ENCODE measurements around the gene CTDSPL2.
A peak's percentile ranks its signal among the peaks of the same experiment; 100 is the strongest.
"Not testable (repeated sequence)": the region's sequence is repeated elsewhere in the genome, so short reads cannot be mapped to it uniquely, and the experiment has no call there.

Gene CTDSPL2

GRCh38 chr15:44426975-44427755 is at the start of gene CTDSPL2:
TSS of gene CTDSPL2 (plus strand) at chr15:44427629. CDS start at chr15:44459015, 31,386 bp downstream.
- DNase-seq (ENCODE audit: low read depth in 2 of 2): peak; percentile 89 to 90

GRCh38 chr15:44381236-44381635 is 46.2 kb upstream of the CTDSPL2 start:
- no peak for DNase-seq (ENCODE audit: low read depth in 2 of 2)

- no peak for DNase-seq (ENCODE audit: low read depth in 2 of 2)
These were observed 42.0 kb upstream of the CTDSPL2 start for GRCh38 chr15:44385344-44385942.

GRCh38 chr15:44394062-44394461 is 33.4 kb upstream of the CTDSPL2 start:
- no peak for DNase-seq (ENCODE audit: low read depth in 2 of 2)

- DNase-seq (ENCODE audit: low read depth in 2 of 2): no peak
These were observed 32.9 kb upstream of the CTDSPL2 start for GRCh38 chr15:44394562-44394961.

- DNase-seq (ENCODE audit: low read depth in 2 of 2): no peak
These were observed 29.6 kb upstream of the CTDSPL2 start for GRCh38 chr15:44397869-44398268.

- DNase-seq (ENCODE audit: low read depth in 2 of 2): no peak
These were observed 13.4 kb upstream of the CTDSPL2 start for GRCh38 chr15:44414001-44414400.

GRCh38 chr15:44427756-44428724 is 611 bp downstream of the CTDSPL2 start:
- peak in 1 of 2 donors; percentile 24 for DNase-seq (ENCODE audit: low read depth in 2 of 2)

- no peak for DNase-seq (ENCODE audit: low read depth in 2 of 2)
These were observed 8.7 kb downstream of the CTDSPL2 start for GRCh38 chr15:44435893-44436667.

- DNase-seq (ENCODE audit: low read depth in 2 of 2): no peak
These were observed 11.0 kb downstream of the CTDSPL2 start for GRCh38 chr15:44438402-44438801.

GRCh38 chr15:44441095-44441501 is 13.7 kb downstream of the CTDSPL2 start:
- DNase-seq (ENCODE audit: low read depth in 2 of 2): no peak

- DNase-seq (ENCODE audit: low read depth in 2 of 2): no peak
These were observed 16.1 kb downstream of the CTDSPL2 start for GRCh38 chr15:44443515-44443914.

GRCh38 chr15:44447772-44448376 is 20.4 kb downstream of the CTDSPL2 start:
- no peak for DNase-seq (ENCODE audit: low read depth in 2 of 2)

- DNase-seq (ENCODE audit: low read depth in 2 of 2): no peak
These were observed 22.7 kb downstream of the CTDSPL2 start for GRCh38 chr15:44450172-44450571.

GRCh38 chr15:44453578-44454283 is 26.3 kb downstream of the CTDSPL2 start:
- DNase-seq (ENCODE audit: low read depth in 2 of 2): not testable (repeated sequence)

GRCh38 chr15:44458429-44458828 is 31.0 kb downstream of the CTDSPL2 start:
- DNase-seq (ENCODE audit: low read depth in 2 of 2): no peak

- no peak for DNase-seq (ENCODE audit: low read depth in 2 of 2)
These were observed 41.4 kb downstream of the CTDSPL2 start for GRCh38 chr15:44468709-44469385.

- no peak for DNase-seq (ENCODE audit: low read depth in 2 of 2)
These were observed 44.5 kb downstream of the CTDSPL2 start for GRCh38 chr15:44471885-44472455.

GRCh38 chr15:44479343-44479742 is 51.9 kb downstream of the CTDSPL2 start:
- no peak for DNase-seq (ENCODE audit: low read depth in 2 of 2)
